Naive thymus-derived CD4-positive, alpha-beta T cell (primary cell): ENCODE measurements around the gene PIGB. TPM values are rescaled to one million over a fixed set of nuclear protein-coding genes. Genes with fewer than 3 reads are reported as not detected.

Experiments
- ATAC-seq: fragments of 150-1000 bp; cut with Tn5 transposase; 2 replicates; pipeline ENCODE4 v1.10.0; 2021; ENCODE audit warnings: mild to moderate bottlenecking, moderate library complexity
- CTCF ChIA-PET: fragments of 350-600 bp; sonication (Branson Sonifier 250); formaldehyde crosslinking; loops from one replicate; lab custom pipeline; 2021; ENCODE audit warnings: antibody characterized with exemption; lab: Charles Lee
- POLR2A ChIA-PET: fragments of 350-600 bp; sonication (Branson Sonifier 250); formaldehyde crosslinking; loops from one replicate; lab custom pipeline; 2021; ENCODE audit warnings: antibody characterized with exemption, inconsistent platforms; lab: Charles Lee
- DNase-seq, 9 donors: peaks; one replicate each; pipeline versions ENCODE4 v3.0.0 to v3.0.0-alpha.2; 2020 to 2022; ENCODE audit warnings: mixed read lengths in 1 of 9
- H3K27ac ChIP-seq: one replicate; pipeline ENCODE4 v1.7.0; 2013; ENCODE audit warnings: mild to moderate bottlenecking, low read depth, low read length, moderate library complexity
- H3K27me3 ChIP-seq, 2 donors: one replicate each; pipeline ENCODE4 v1.7.0; 2013; ENCODE audit warnings: low read length in 2 of 2, mild to moderate bottlenecking in 2 of 2, moderate library complexity in 2 of 2; ENCODE audit not compliant: control insufficient read depth in 2 of 2, insufficient read depth in 2 of 2
- H3K36me3 ChIP-seq, 3 experiments: 1 replicate in 2 of 3; 2 replicates in 1 of 3; pipeline ENCODE4 v1.7.0; 2013; ENCODE audit warnings: low read length in 3 of 3, mild to moderate bottlenecking in 3 of 3, moderate library complexity in 1 of 3; ENCODE audit not compliant: insufficient read depth in 3 of 3, control insufficient read depth in 2 of 3
- H3K4me1 ChIP-seq, 2 donors: one replicate each; pipeline ENCODE4 v1.7.0; 2013; ENCODE audit warnings: low read length in 2 of 2, mild to moderate bottlenecking in 2 of 2, moderate library complexity in 1 of 2; ENCODE audit not compliant: control insufficient read depth in 2 of 2, insufficient read depth in 2 of 2
- H3K4me3 ChIP-seq: 2 replicates; pipeline ENCODE4 v1.7.0; 2013; ENCODE audit warnings: mild to moderate bottlenecking, low read length
- H3K9me3 ChIP-seq, 3 experiments: 1 replicate in 2 of 3; 2 replicates in 1 of 3; pipeline ENCODE4 v1.7.0; 2013; ENCODE audit warnings: low read length in 3 of 3; ENCODE audit not compliant: control insufficient read depth in 2 of 3
- H3K27ac Mint-ChIP-seq, 9 donors: one replicate each; pipeline ENCODE4 v1.8.0; 2020 to 2022; ENCODE audit warnings: mixed read lengths in 9 of 9, mild to moderate bottlenecking in 8 of 9, moderate library complexity in 5 of 9, inconsistent platforms in 2 of 9
- H3K27me3 Mint-ChIP-seq, 5 donors: one replicate each; pipeline ENCODE4 v1.8.0; 2021 to 2022; ENCODE audit warnings: mixed read lengths in 5 of 5, mild to moderate bottlenecking in 1 of 5
- H3K36me3 Mint-ChIP-seq, 5 donors: one replicate each; pipeline ENCODE4 v1.8.0; 2020 to 2022; ENCODE audit warnings: mixed read lengths in 5 of 5, mild to moderate bottlenecking in 3 of 5, inconsistent platforms in 1 of 5
- H3K4me1 Mint-ChIP-seq, 7 donors: one replicate each; pipeline ENCODE4 v1.8.0; 2020 to 2022; ENCODE audit warnings: mixed read lengths in 7 of 7, mild to moderate bottlenecking in 3 of 7, inconsistent platforms in 1 of 7
- H3K4me3 Mint-ChIP-seq, 10 donors: one replicate each; pipeline ENCODE4 v1.8.0; 2020 to 2022; ENCODE audit warnings: mild to moderate bottlenecking in 10 of 10, mixed read lengths in 10 of 10, moderate library complexity in 6 of 10, inconsistent platforms in 2 of 10
- H3K9me3 Mint-ChIP-seq, 11 donors: one replicate each; pipeline ENCODE4 v1.8.0; 2020 to 2022; ENCODE audit warnings: mixed read lengths in 11 of 11, mild to moderate bottlenecking in 4 of 11, inconsistent platforms in 1 of 11, moderate library complexity in 1 of 11
- intact Hi-C, 2 donors: fragments of 100-400 bp; cut with micrococcal nuclease; formaldehyde crosslinking; loops; one replicate each; pipeline ENCODE4 v1.15.1; 2023
- polyA plus RNA-seq, 2 donors: library from polyadenylated mRNA; unstranded; fragments of 300-500 nt; fragmentation: Illumina TruSeq; gene quantifications; one replicate each; pipeline ENCODE4 v1.2.3, GENCODE V29; 2021
- total RNA-seq, 6 experiments: library from RNA in 5 of 6; stranded (reverse) in 5 of 6; gene quantifications; 1 replicate in 5 of 6; 2 replicates in 1 of 6; pipeline ENCODE4 v1.2.3 and lab custom pipeline; 2021 to 2026

Gene PIGB
- total and polyA plus RNA-seq, 7 experiments from 2014 or later, result 11.9 to 30.2 (median 22.4) TPM

- ATAC-seq (no peak), DNase-seq (no peak)
- H3K27me3 ChIP-seq, result no peaks in the 10 kb centered on the region
- H3K27ac ChIP-seq, result no peak overlapping the region
- H3K9me3 Mint-ChIP-seq, result peaks cover 0 to 6% (median 0%) of the 10 kb centered on the region in 11 donors
- H3K4me1 Mint-ChIP-seq, result peaks cover 34 to 78% (median 64%) of the 10 kb centered on the region in 7 donors
- peak overlapping the region in 8 of 9 donors; percentile 49 to 100 (median 77) for H3K27ac Mint-ChIP-seq
- ChIA-PET CTCF (no interaction called here), POLR2A (no interaction called here)
- no peaks in the 10 kb centered on the region for H3K9me3 ChIP-seq
- peak overlapping the region; percentile 95 for H3K4me3 ChIP-seq
- H3K36me3 Mint-ChIP-seq, result peaks cover 5 to 32% (median 24%) of the 10 kb centered on the region in 5 donors
- H3K27me3 Mint-ChIP-seq, result no peaks in the 10 kb centered on the region
- peak overlapping the region; percentile 48 to 99 (median 98) for H3K4me3 Mint-ChIP-seq
- peaks cover 0 to 4% (median 0%) of the 10 kb centered on the region in 3 experiments for H3K36me3 ChIP-seq
- peaks cover 5 to 28% of the 10 kb centered on the region in 2 donors for H3K4me1 ChIP-seq
- intact Hi-C loops, result loop anchor here in 1 of 2 donors (10.0 kb wide), 1 partner anchor 675 kb away; the partner anchor contains the start of gene NEDD4
Observed at GRCh38 chr15:55320238-55320550, 1.2 kb downstream of the PIGB start.

- DNase-seq, result no peak
- H3K4me3 Mint-ChIP-seq, result peak overlapping the region in 5 of 10 donors; percentile 3 to 99 (median 20)
- Histone ChIP-seq H3K27ac (no peak overlapping the region), H3K27me3 (no peaks in the 10 kb centered on the region), H3K9me3 (no peaks in the 10 kb centered on the region), H3K36me3 (peaks cover 0 to 4% (median 0%) of the 10 kb centered on the region in 3 experiments), H3K4me3 (no peak overlapping the region), H3K4me1 (peaks cover 5 to 28% of the 10 kb centered on the region in 2 donors)
- intact Hi-C loops, result loop anchor here in 1 of 2 donors (10.0 kb wide), 1 partner anchor 674 kb away; the partner anchor contains the start of gene NEDD4
- no peak for ATAC-seq
- H3K27me3 Mint-ChIP-seq, result no peaks in the 10 kb centered on the region
- ChIA-PET CTCF (no interaction called here), POLR2A (no interaction called here)
- H3K9me3 Mint-ChIP-seq, result peaks cover 0 to 5% (median 0%) of the 10 kb centered on the region in 11 donors
- peaks cover 5 to 26% (median 22%) of the 10 kb centered on the region in 5 donors for H3K36me3 Mint-ChIP-seq
- peaks cover 32 to 70% (median 56%) of the 10 kb centered on the region in 7 donors for H3K4me1 Mint-ChIP-seq
- peak overlapping the region in 1 of 9 donors; percentile 43 for H3K27ac Mint-ChIP-seq
Observed at GRCh38 chr15:55320963-55321362, 1.9 kb downstream of the PIGB start.

GRCh38 chr15:55322467-55322866 is 3.4 kb downstream of the PIGB start:
- Histone ChIP-seq H3K27ac (no peak overlapping the region), H3K4me1 (peaks cover 5 to 25% of the 10 kb centered on the region in 2 donors), H3K36me3 (peaks cover 0 to 5% (median 0%) of the 10 kb centered on the region in 3 experiments), H3K9me3 (no peaks in the 10 kb centered on the region), H3K27me3 (no peaks in the 10 kb centered on the region), H3K4me3 (no peak overlapping the region)
- H3K9me3 Mint-ChIP-seq, result peaks cover 0 to 3% (median 0%) of the 10 kb centered on the region in 11 donors
- H3K4me3 Mint-ChIP-seq, result no peak overlapping the region
- intact Hi-C loops, result loop anchor here in 1 of 2 donors (10.0 kb wide), 1 partner anchor 672 kb away; the partner anchor contains the start of gene NEDD4
- CTCF ChIA-PET, result no interaction called here
- H3K27ac Mint-ChIP-seq, result peak overlapping the region in 1 of 9 donors; percentile 12
- DNase-seq (no peak), ATAC-seq (no peak)
- POLR2A ChIA-PET, result no interaction called here
- H3K4me1 Mint-ChIP-seq, result peaks cover 23 to 55% (median 43%) of the 10 kb centered on the region in 7 donors
- H3K36me3 Mint-ChIP-seq, result peaks cover 5 to 21% (median 17%) of the 10 kb centered on the region in 5 donors
- no peaks in the 10 kb centered on the region for H3K27me3 Mint-ChIP-seq

- intact Hi-C loops, result loop anchor here in 1 of 2 donors (10.0 kb wide), 1 partner anchor 667 kb away; the partner anchor contains the start of gene NEDD4
- H3K27me3 Mint-ChIP-seq, result no peaks in the 10 kb centered on the region
- POLR2A ChIA-PET, result no interaction called here
- H3K9me3 Mint-ChIP-seq, result peaks cover 0 to 2% (median 0%) of the 10 kb centered on the region in 11 donors
- H3K4me1 Mint-ChIP-seq, result peaks cover 8 to 14% (median 10%) of the 10 kb centered on the region in 7 donors
- H3K4me3 ChIP-seq, result no peak overlapping the region
- H3K36me3 Mint-ChIP-seq, result peaks cover 0 to 36% (median 18%) of the 10 kb centered on the region in 5 donors
- H3K27ac Mint-ChIP-seq, result no peak overlapping the region
- peaks cover 0 to under 1% of the 10 kb centered on the region in 2 donors for H3K4me1 ChIP-seq
- no peaks in the 10 kb centered on the region for H3K9me3 ChIP-seq
- H3K36me3 ChIP-seq, result peaks cover 0 to 11% (median 0%) of the 10 kb centered on the region in 3 experiments
- no peak overlapping the region for H3K27ac ChIP-seq
- no peaks in the 10 kb centered on the region for H3K27me3 ChIP-seq
- H3K4me3 Mint-ChIP-seq, result no peak overlapping the region
- ATAC-seq (peak; percentile 46), DNase-seq (no peak)
- CTCF ChIA-PET, result no interaction called here
Observed at GRCh38 chr15:55327387-55327786, 8.4 kb downstream of the PIGB start.

GRCh38 chr15:55334371-55334770 is 15.3 kb downstream of the PIGB start:
- ATAC-seq, result no peak

GRCh38 chr15:55334997-55335396 is 16.0 kb downstream of the PIGB start:
- Mint-ChIP-seq H3K27me3 (no peaks in the 10 kb centered on the region), H3K4me3 (no peak overlapping the region), H3K36me3 (peaks cover 4 to 49% (median 25%) of the 10 kb centered on the region in 5 donors), H3K4me1 (no peaks in the 10 kb centered on the region), H3K9me3 (no peaks in the 10 kb centered on the region), H3K27ac (no peak overlapping the region)
- peaks cover 0 to 25% (median 3%) of the 10 kb centered on the region in 3 experiments for H3K36me3 ChIP-seq
- no peaks in the 10 kb centered on the region for H3K9me3 ChIP-seq
- ChIA-PET CTCF (no interaction called here), POLR2A (interaction anchor here (2.1 kb wide), 1 partner anchor 16 kb away, joined by 6 read pairs; the partner anchor contains the start of genes PIGB and PIGBOS1)
- no peak overlapping the region for H3K4me3 ChIP-seq
- no peak for ATAC-seq
- DNase-seq, result no peak
- intact Hi-C loops, result no loop called here
- H3K27ac ChIP-seq, result no peak overlapping the region
- H3K4me1 ChIP-seq, result no peaks in the 10 kb centered on the region
- no peaks in the 10 kb centered on the region for H3K27me3 ChIP-seq

More at GRCh38 chr15:55334371-55334770, 15.3 kb downstream of the PIGB start:
- DNase-seq, result no peak
- Histone ChIP-seq H3K27me3 (no peaks in the 10 kb centered on the region), H3K4me1 (no peaks in the 10 kb centered on the region), H3K36me3 (peaks cover 0 to 19% (median 0%) of the 10 kb centered on the region in 3 experiments), H3K4me3 (no peak overlapping the region), H3K27ac (no peak overlapping the region), H3K9me3 (no peaks in the 10 kb centered on the region)
- intact Hi-C loops, result no loop called here
- Mint-ChIP-seq H3K27me3 (no peaks in the 10 kb centered on the region), H3K36me3 (peaks cover 4 to 47% (median 23%) of the 10 kb centered on the region in 5 donors), H3K4me3 (no peak overlapping the region), H3K4me1 (no peaks in the 10 kb centered on the region), H3K27ac (no peak overlapping the region), H3K9me3 (no peaks in the 10 kb centered on the region)
- ChIA-PET POLR2A (interaction anchor here (2.1 kb wide), 1 partner anchor 15 kb away, joined by 6 read pairs; the partner anchor contains the start of genes PIGB and PIGBOS1), CTCF (no interaction called here)
